GM12878 (cell line): ENCODE results near the gene PPIE. TPM values are rescaled to one million over a fixed set of nuclear protein-coding genes. Genes with fewer than 3 reads are reported as not detected.

Experiments used
- BCL11A ChIP-seq: IDR thresholded peaks from 2 replicates; pipeline ENCODE4 v1.6.1; 2011; ENCODE audit warnings: low read depth, low read length
- BRCA1 ChIP-seq: IDR thresholded peaks from 2 replicates; pipeline ENCODE4 v1.6.1; 2011; ENCODE audit warnings: low read depth, low read length, improper control_type of control experiment
- EED ChIP-seq: sonication (generic); IDR thresholded peaks from 2 replicates; pipeline ENCODE4 v1.6.1; 2016; ENCODE audit warnings: antibody characterized with exemption, low read depth
- EGR1 ChIP-seq, 2 experiments: IDR thresholded peaks; 1 replicate in 1 of 2; 2 replicates in 1 of 2; pipeline ENCODE4 v1.6.1; 2011 to 2012; ENCODE audit warnings: low read depth in 2 of 2, low read length in 2 of 2, borderline replicate concordance in 1 of 2, mild to moderate bottlenecking in 1 of 2, moderate library complexity in 1 of 2
- IKZF2 ChIP-seq, 2 experiments: fragments of 450-650 bp; IDR thresholded peaks; 2 replicates each; pipeline ENCODE4 v1.6.1; 2017; ENCODE audit warnings: mild to moderate bottlenecking in 2 of 2, moderate library complexity in 2 of 2
- MTA2 ChIP-seq: fragments of 450-650 bp; IDR thresholded peaks from 2 replicates; pipeline ENCODE4 v1.6.1; 2016; ENCODE audit warnings: low read depth, mild to moderate bottlenecking, moderate library complexity
- MYB ChIP-seq: fragments of 150-350 bp; IDR thresholded peaks from 2 replicates; pipeline ENCODE4 v1.6.1; 2014; ENCODE audit warnings: mild to moderate bottlenecking, low read depth, low read length, borderline replicate concordance
- MYC ChIP-seq: IDR thresholded peaks from 2 replicates; pipeline ENCODE4 v1.6.1; 2011; ENCODE audit warnings: mild to moderate bottlenecking, low read length, moderate library complexity, inconsistent platforms; ENCODE audit not compliant: insufficient read depth, insufficient replicate concordance, insufficient read length, severe bottlenecking
- NR2C1 ChIP-seq: fragments of 450-650 bp; IDR thresholded peaks from 2 replicates; pipeline ENCODE4 v1.6.1; 2017; ENCODE audit warnings: antibody characterized with exemption, mild to moderate bottlenecking, moderate library complexity
- NR2F1 ChIP-seq: fragments of 450-650 bp; conservative IDR thresholded peaks from 2 replicates; pipeline ENCODE4 v1.6.1; 2017; ENCODE audit warnings: mild to moderate bottlenecking
- NRF1 ChIP-seq: conservative IDR thresholded peaks from 2 replicates; pipeline ENCODE4 v1.6.1; 2011; ENCODE audit warnings: mild to moderate bottlenecking, low read depth, low read length, improper control_type of control experiment
- SMAD1 ChIP-seq: fragments of 450-650 bp; IDR thresholded peaks from 2 replicates; pipeline ENCODE4 v1.6.1; 2018; ENCODE audit warnings: mild to moderate bottlenecking, low read depth; ENCODE audit not compliant: partially characterized antibody
- ZNF217 ChIP-seq: fragments of 450-650 bp; IDR thresholded peaks from 2 replicates; pipeline ENCODE4 v1.6.1; 2017; ENCODE audit warnings: antibody characterized with exemption, mild to moderate bottlenecking
- ZZZ3 ChIP-seq: IDR thresholded peaks from 2 replicates; pipeline ENCODE4 v1.6.1; 2011; ENCODE audit warnings: low read depth; ENCODE audit not compliant: control insufficient read depth, insufficient read length
- polyA plus RNA-seq, 11 experiments: library from polyadenylated mRNA; depleted of rRNA in 4 of 11; unstranded in 6 of 11; stranded (reverse) in 5 of 11; fragments of >200 nt; fragmentation: Nextera tagmentation in 4 of 11; fragmentation: Illumina TruSeq in 1 of 11; extraction: Ambion mirVana in 4 of 11; extraction: Trizol in 1 of 11; gene quantifications; 1 replicate in 1 of 11; 2 replicates in 10 of 11; pipeline versions ENCODE4 v1.2.1 to v1.2.3, GENCODE V29; 2011 to 2016; ENCODE audit warnings: inconsistent platforms in 2 of 11, missing spikeins in 2 of 11, low read depth in 1 of 11
- total RNA-seq, 4 experiments: library from RNA; depleted of rRNA in 3 of 4; stranded (reverse); fragments of >200 nt in 3 of 4; fragmentation: Illumina TruSeq in 1 of 4; extraction: Trizol in 1 of 4; gene quantifications; 2 replicates each; pipeline versions ENCODE4 v1.2.1 to v1.2.3, GENCODE V29; 2013 to 2021
- TF ChIP-seq, protein P1 (sequence below): fragments of 450-650 bp; IDR thresholded peaks from 2 replicates; pipeline ENCODE4 v1.6.1; 2017; ENCODE audit warnings: mild to moderate bottlenecking, moderate library complexity
- TF ChIP-seq, protein P2 (sequence below): fragments of 150-350 bp; IDR thresholded peaks from 2 replicates; pipeline ENCODE4 v1.6.1; 2016; ENCODE audit warnings: low read depth, low read length
- TF ChIP-seq, protein P3 (sequence below): IDR thresholded peaks from 2 replicates; pipeline ENCODE4 v1.6.1; 2012; ENCODE audit warnings: low read depth, low read length, improper control_type of control experiment
- TF ChIP-seq, protein P4 (sequence below): IDR thresholded peaks from 2 replicates; pipeline ENCODE4 v1.6.1; 2011; ENCODE audit warnings: borderline replicate concordance, low read depth, mild to moderate bottlenecking, moderate library complexity, mixed read lengths, low read length; ENCODE audit not compliant: insufficient read depth; ENCODE audit errors: extremely low read length

Gene PPIE
- total and polyA plus RNA-seq, 10 of the 15 experiments (the other 5 are each of a cell fraction or from before 2014, with no cell fraction given), result 36.6 to 163 (median 70.1) TPM

DNA sequence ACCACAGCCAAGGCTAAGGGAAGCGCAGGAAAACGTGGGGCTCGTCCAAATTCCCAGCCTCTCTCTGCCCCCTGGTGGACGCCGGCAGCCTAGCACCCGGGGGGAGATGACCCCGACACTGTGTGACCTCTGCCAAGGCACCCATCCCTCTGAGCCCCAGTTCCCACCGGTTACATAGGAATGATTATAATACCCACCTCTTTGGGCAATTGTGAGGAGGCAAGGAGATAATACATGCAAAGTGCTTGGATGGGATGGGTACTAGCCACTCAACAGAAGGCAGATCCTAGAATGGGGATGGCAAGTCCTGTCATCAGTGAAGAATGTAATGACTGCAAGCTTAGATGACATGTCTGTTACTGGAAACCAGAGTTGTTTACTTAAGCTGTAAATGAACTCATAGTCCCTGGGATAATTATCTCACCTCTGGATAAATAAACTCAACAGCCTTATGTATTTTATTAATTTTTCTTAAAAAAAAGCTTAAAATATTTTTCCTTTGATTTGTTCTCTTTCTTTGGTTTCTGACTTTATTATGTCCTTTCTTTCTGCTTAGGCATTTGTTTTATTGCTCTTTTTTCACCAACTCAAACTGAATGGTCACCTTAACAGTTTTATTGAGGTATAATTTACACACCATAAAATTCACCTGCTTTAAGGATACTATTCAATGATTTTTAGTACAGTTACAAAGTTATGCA is 61.2 kb downstream of the PPIE start (continued):
- TF ChIP-seq NR2C1, result peak; percentile 65
- TF ChIP-seq MTA2, result no peak
- TF ChIP-seq NRF1, result no peak
- TF ChIP-seq, protein P1, sequence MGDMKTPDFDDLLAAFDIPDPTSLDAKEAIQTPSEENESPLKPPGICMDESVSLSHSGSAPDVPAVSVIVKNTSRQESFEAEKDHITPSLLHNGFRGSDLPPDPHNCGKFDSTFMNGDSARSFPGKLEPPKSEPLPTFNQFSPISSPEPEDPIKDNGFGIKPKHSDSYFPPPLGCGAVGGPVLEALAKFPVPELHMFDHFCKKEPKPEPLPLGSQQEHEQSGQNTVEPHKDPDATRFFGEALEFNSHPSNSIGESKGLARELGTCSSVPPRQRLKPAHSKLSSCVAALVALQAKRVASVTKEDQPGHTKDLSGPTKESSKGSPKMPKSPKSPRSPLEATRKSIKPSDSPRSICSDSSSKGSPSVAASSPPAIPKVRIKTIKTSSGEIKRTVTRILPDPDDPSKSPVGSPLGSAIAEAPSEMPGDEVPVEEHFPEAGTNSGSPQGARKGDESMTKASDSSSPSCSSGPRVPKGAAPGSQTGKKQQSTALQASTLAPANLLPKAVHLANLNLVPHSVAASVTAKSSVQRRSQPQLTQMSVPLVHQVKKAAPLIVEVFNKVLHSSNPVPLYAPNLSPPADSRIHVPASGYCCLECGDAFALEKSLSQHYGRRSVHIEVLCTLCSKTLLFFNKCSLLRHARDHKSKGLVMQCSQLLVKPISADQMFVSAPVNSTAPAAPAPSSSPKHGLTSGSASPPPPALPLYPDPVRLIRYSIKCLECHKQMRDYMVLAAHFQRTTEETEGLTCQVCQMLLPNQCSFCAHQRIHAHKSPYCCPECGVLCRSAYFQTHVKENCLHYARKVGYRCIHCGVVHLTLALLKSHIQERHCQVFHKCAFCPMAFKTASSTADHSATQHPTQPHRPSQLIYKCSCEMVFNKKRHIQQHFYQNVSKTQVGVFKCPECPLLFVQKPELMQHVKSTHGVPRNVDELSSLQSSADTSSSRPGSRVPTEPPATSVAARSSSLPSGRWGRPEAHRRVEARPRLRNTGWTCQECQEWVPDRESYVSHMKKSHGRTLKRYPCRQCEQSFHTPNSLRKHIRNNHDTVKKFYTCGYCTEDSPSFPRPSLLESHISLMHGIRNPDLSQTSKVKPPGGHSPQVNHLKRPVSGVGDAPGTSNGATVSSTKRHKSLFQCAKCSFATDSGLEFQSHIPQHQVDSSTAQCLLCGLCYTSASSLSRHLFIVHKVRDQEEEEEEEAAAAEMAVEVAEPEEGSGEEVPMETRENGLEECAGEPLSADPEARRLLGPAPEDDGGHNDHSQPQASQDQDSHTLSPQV, result no peak
- no peak for TF ChIP-seq MYC
- TF ChIP-seq ZZZ3, result no peak
- peak; percentile 95 for TF ChIP-seq NR2F1
- no peak for TF ChIP-seq EGR1 (IDR thresholded peaks at IDR 0.05; ENCODE audit: borderline replicate concordance in 1 of 2, low read depth in 2 of 2, low read length in 2 of 2)
- TF ChIP-seq, protein P2, sequence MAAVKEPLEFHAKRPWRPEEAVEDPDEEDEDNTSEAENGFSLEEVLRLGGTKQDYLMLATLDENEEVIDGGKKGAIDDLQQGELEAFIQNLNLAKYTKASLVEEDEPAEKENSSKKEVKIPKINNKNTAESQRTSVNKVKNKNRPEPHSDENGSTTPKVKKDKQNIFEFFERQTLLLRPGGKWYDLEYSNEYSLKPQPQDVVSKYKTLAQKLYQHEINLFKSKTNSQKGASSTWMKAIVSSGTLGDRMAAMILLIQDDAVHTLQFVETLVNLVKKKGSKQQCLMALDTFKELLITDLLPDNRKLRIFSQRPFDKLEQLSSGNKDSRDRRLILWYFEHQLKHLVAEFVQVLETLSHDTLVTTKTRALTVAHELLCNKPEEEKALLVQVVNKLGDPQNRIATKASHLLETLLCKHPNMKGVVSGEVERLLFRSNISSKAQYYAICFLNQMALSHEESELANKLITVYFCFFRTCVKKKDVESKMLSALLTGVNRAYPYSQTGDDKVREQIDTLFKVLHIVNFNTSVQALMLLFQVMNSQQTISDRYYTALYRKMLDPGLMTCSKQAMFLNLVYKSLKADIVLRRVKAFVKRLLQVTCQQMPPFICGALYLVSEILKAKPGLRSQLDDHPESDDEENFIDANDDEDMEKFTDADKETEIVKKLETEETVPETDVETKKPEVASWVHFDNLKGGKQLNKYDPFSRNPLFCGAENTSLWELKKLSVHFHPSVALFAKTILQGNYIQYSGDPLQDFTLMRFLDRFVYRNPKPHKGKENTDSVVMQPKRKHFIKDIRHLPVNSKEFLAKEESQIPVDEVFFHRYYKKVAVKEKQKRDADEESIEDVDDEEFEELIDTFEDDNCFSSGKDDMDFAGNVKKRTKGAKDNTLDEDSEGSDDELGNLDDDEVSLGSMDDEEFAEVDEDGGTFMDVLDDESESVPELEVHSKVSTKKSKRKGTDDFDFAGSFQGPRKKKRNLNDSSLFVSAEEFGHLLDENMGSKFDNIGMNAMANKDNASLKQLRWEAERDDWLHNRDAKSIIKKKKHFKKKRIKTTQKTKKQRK, result no peak
- TF ChIP-seq ZNF217, result no peak
- TF ChIP-seq, protein P3, sequence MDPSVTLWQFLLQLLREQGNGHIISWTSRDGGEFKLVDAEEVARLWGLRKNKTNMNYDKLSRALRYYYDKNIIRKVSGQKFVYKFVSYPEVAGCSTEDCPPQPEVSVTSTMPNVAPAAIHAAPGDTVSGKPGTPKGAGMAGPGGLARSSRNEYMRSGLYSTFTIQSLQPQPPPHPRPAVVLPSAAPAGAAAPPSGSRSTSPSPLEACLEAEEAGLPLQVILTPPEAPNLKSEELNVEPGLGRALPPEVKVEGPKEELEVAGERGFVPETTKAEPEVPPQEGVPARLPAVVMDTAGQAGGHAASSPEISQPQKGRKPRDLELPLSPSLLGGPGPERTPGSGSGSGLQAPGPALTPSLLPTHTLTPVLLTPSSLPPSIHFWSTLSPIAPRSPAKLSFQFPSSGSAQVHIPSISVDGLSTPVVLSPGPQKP, result no peak
- no peak for TF ChIP-seq BRCA1
- no peak for TF ChIP-seq MYB
- TF ChIP-seq, protein P4, sequence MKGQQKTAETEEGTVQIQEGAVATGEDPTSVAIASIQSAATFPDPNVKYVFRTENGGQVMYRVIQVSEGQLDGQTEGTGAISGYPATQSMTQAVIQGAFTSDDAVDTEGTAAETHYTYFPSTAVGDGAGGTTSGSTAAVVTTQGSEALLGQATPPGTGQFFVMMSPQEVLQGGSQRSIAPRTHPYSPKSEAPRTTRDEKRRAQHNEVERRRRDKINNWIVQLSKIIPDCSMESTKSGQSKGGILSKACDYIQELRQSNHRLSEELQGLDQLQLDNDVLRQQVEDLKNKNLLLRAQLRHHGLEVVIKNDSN, result no peak
- peak in 1 of 2 experiments; percentile 32; a peak in 2 of 4 replicates for TF ChIP-seq IKZF2 (IDR thresholded peaks at IDR 0.05)
- no peak for TF ChIP-seq BCL11A
- TF ChIP-seq SMAD1, result no peak
- 0 out of 2 replicates have a peak, but pooled peaks have one; percentile 10 for TF ChIP-seq EED
